Endothelial cell (in vitro differentiated cells): Measurements from ENCODE around the gene SEPTIN8. TPM values are rescaled to one million over a fixed set of nuclear protein-coding genes. Genes with fewer than 3 reads are reported as not detected.
A peak's percentile ranks its signal among the peaks of the same experiment; 100 is the strongest.

Experiments used
- DNase-seq: peaks from one replicate; pipeline ENCODE4 v3.0.0; 2021; ENCODE audit warnings: low spot score
- H3K27ac Mint-ChIP-seq: one replicate; pipeline ENCODE4 v1.8.0; 2021; ENCODE audit warnings: mixed read lengths, inconsistent platforms; ENCODE audit not compliant: unreplicated experiment
- H3K27me3 Mint-ChIP-seq: one replicate; pipeline ENCODE4 v1.8.0; 2021; ENCODE audit warnings: mild to moderate bottlenecking, moderate library complexity, mixed read lengths, inconsistent platforms; ENCODE audit not compliant: unreplicated experiment
- H3K36me3 Mint-ChIP-seq: one replicate; pipeline ENCODE4 v1.8.0; 2021; ENCODE audit warnings: mild to moderate bottlenecking, low read depth, mixed read lengths, inconsistent platforms; ENCODE audit not compliant: unreplicated experiment
- H3K4me1 Mint-ChIP-seq: one replicate; pipeline ENCODE4 v1.8.0; 2021; ENCODE audit warnings: mild to moderate bottlenecking, mixed read lengths, inconsistent platforms; ENCODE audit not compliant: unreplicated experiment
- H3K4me3 Mint-ChIP-seq: one replicate; pipeline ENCODE4 v1.8.0; 2021; ENCODE audit warnings: mild to moderate bottlenecking, mixed read lengths, inconsistent platforms; ENCODE audit not compliant: unreplicated experiment
- H3K9me3 Mint-ChIP-seq: one replicate; pipeline ENCODE4 v1.8.0; 2021; ENCODE audit warnings: mixed read lengths, inconsistent platforms; ENCODE audit not compliant: unreplicated experiment
- CTCF ChIP-seq: fragments of 200-600 bp; sonication (generic); IDR thresholded peaks from one replicate; pipeline ENCODE4 v1.5.0; 2021; ENCODE audit warnings: antibody characterized with exemption; ENCODE audit not compliant: unreplicated experiment
- total RNA-seq: library from RNA; stranded (reverse); fragmentation: NEBNext Ultra II Directional; extraction: Animal tissue kit (Norgen Biotek cat#: 25700); gene quantifications from one replicate; pipeline ENCODE4 v1.2.1, GENCODE V29; 2021; ENCODE audit not compliant: unreplicated experiment

SEPTIN8 gene
- total RNA-seq, 1 donor from 2014 or later, result 22.8 TPM

- Mint-ChIP-seq H3K27ac (no peak overlapping the region), H3K36me3 (peaks cover 20% of the 10 kb centered on the region)
- DNase-seq, result peak; percentile 1
Measured at GRCh38 chr5:132759114-132760048, 17.7 kb downstream of the SEPTIN8 start.

DNA sequence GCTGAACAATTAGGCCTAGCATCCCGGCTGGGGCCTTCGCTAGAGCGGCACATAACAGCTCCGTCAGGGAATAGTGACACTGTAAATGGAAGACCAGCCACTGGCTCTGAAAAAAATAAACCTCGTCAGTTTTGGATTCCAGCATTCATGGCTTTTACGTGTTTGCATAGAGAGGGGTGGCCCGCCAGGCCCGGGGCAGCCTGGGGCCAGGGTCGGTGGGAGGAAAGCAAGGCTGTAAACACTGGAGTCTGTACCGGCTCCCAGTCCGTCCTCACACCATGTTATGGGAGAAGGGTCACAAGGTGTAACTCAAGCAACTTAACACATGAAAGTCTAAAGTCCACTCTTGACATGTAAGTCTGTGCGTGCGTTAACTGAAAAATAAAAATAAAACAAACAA is 18.6 kb downstream of the SEPTIN8 start:
- Mint-ChIP-seq H3K4me1 (peaks cover 2% of the 10 kb centered on the region), H3K4me3 (no peak overlapping the region), H3K27ac (no peak overlapping the region), H3K27me3 (peaks cover 2% of the 10 kb centered on the region), H3K36me3 (peaks cover 20% of the 10 kb centered on the region), H3K9me3 (no peaks in the 10 kb centered on the region)
- DNase-seq, result peak; percentile 1
- TF ChIP-seq CTCF, result no peak

More at GRCh38 chr5:132759114-132760048, 17.7 kb downstream of the SEPTIN8 start:
- no peak overlapping the region for H3K4me3 Mint-ChIP-seq
- no peaks in the 10 kb centered on the region for H3K9me3 Mint-ChIP-seq
- H3K4me1 Mint-ChIP-seq, result peaks cover 2% of the 10 kb centered on the region
- H3K27me3 Mint-ChIP-seq, result peaks cover 2% of the 10 kb centered on the region
- no peak for TF ChIP-seq CTCF

DNA sequence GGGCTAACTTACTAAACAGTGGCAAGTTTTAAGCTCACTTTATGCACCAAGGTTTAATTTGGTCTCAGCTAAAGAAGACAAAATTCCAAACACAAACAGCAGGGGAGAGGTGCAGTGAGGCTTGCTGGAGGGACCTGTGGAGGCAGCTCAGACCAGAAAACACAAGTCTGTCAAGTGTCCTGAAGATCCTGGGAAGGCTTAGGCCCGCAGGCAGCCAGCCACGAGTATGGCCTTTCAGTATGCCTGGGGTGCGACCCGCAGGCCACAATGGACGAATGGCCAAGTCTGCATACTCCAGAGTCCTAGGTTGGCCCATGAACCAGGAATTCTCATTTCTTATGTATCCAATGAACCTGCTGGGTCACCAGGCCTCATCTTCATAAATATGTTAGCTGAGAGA is 20.5 kb downstream of the SEPTIN8 start:
- TF ChIP-seq CTCF, result no peak
- Mint-ChIP-seq H3K4me3 (no peak overlapping the region), H3K9me3 (no peaks in the 10 kb centered on the region), H3K36me3 (peaks cover 15% of the 10 kb centered on the region), H3K27ac (no peak overlapping the region), H3K4me1 (peaks cover 2% of the 10 kb centered on the region), H3K27me3 (peaks cover 2% of the 10 kb centered on the region)
- DNase-seq, result no peak

- peaks cover 2% of the 10 kb centered on the region for H3K27me3 Mint-ChIP-seq
- TF ChIP-seq CTCF, result no peak
- H3K4me3 Mint-ChIP-seq, result no peak overlapping the region
- H3K9me3 Mint-ChIP-seq, result no peaks in the 10 kb centered on the region
- DNase-seq, result peak; percentile 24
- no peak overlapping the region for H3K27ac Mint-ChIP-seq
- peaks cover 6% of the 10 kb centered on the region for H3K36me3 Mint-ChIP-seq
- peaks cover 2% of the 10 kb centered on the region for H3K4me1 Mint-ChIP-seq
Measured at GRCh38 chr5:132754947-132755346, 22.1 kb downstream of the SEPTIN8 start.

DNA sequence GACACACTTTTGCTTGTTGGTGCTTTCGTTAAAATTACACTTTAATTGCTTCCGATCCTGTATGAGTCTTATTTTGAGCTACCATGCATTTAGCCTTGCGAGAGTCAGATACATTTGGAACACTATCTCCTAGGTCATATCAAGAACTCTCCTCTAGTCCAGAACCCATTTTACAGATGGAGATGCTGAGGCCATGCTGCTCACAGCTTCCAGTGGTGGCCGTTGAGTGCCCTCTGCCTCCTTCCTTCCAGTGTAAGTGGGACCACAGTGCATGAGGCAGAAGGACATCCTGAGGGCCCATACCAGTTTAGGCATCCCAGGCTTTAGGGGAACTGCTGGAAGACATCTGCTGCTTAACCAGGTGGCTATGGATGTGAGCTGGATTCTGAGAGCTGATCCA is 22.9 kb downstream of the SEPTIN8 start:
- Mint-ChIP-seq H3K9me3 (no peaks in the 10 kb centered on the region), H3K4me1 (peaks cover 2% of the 10 kb centered on the region), H3K36me3 (peaks cover 6% of the 10 kb centered on the region), H3K27ac (no peak overlapping the region), H3K4me3 (no peak overlapping the region), H3K27me3 (peaks cover 2% of the 10 kb centered on the region)
- no peak for TF ChIP-seq CTCF
- DNase-seq, result no peak
